ENCODE data around the gene SLC2A6.

Gene SLC2A6

GRCh38 chr9:133430244-133430643 is 48.7 kb downstream of the SLC2A6 start:
- no peak for DNase-seq

GRCh38 chr9:133429641-133430161 is 49.2 kb downstream of the SLC2A6 start:
- no peak for DNase-seq

- DNase-seq: no peak
These were observed 49.7 kb downstream of the SLC2A6 start for GRCh38 chr9:133429214-133429613.

DNA sequence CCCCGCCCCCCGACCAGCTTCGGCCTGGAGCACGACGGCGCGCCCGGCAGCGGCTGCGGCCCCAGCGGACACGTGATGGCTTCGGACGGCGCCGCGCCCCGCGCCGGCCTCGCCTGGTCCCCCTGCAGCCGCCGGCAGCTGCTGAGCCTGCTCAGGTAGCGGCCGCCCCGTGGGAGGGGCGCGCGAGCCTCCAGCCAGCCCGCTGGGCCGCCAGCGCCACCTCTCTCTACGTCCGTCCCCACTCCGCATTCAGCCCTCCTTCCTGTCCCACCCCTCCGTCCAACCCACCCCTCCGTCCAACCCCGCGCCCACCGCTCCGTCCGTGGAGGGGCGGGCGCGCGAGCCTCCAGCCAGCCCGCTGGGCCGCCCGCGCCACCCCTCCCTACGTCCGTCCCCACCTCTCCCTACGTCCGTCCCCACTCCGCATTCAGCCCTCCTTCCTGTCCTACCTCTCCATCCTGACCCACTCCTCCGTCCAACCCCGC is 50.2 kb downstream of the SLC2A6 start:
- no peak for DNase-seq

GRCh38 chr9:133427658-133428348 is 51.1 kb downstream of the SLC2A6 start:
- DNase-seq: no peak

DNA sequence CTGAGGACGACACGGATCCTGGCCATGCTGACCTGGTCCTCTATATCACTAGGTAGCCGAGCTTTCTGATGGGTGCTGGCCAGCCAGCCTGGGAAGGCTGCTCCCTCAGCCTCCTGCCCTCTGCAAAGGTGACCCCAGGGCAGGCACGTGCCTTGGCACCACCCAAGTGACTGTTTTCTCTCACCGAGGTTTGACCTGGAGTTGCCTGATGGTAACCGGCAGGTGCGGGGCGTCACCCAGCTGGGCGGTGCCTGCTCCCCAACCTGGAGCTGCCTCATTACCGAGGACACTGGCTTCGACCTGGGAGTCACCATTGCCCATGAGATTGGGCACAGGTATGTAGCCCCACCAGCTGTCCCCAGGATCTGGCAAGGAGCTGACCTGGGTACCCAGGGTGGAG is 52.9 kb downstream of the SLC2A6 start:
- no peak for DNase-seq

DNA sequence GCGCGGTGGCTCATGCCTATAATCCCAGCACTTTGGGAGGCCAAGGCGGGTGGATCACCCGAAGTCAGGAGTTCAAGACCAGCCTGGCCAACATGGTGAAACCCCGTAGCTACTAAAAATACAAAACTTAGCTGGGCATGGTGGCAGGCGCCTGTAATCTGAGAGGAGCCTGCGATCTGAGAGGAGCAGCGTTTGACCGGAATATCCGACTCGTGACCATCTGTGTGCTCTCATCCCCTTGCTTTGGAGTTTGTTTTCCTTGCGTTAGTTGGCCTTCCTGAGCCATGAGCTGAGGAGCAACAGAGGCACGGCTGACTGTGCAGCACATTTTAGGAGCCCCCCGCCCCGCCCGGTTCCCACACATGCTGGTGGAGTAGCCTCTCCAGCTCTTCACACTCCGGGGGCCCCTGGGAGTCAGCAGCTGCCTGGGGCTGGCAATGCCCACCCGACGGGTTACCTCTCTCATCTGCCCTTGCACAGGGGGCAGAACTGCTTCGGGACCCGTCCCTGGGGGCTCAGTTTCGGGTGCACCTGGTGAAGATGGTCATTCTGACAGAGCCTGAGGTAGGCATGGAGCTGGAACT is 53.8 kb downstream of the SLC2A6 start:
- no peak for DNase-seq

- DNase-seq: no peak
These were observed 54.7 kb downstream of the SLC2A6 start for GRCh38 chr9:133424187-133424586.

- no peak for DNase-seq
These were observed 55.7 kb downstream of the SLC2A6 start for GRCh38 chr9:133423216-133423615.

GRCh38 chr9:133421615-133422542 is 57.0 kb downstream of the SLC2A6 start, which contains the start of gene ADAMTS13:
TSS of gene ADAMTS13 (plus strand) at chr9:133422367. CDS start at chr9:133422444, 77 bp downstream.
- peak in 1 of 5 donors; percentile 26 for DNase-seq

All from T-helper 1 cell (primary cell).